ENCODE measurements around the gene TLE1.

DNA sequence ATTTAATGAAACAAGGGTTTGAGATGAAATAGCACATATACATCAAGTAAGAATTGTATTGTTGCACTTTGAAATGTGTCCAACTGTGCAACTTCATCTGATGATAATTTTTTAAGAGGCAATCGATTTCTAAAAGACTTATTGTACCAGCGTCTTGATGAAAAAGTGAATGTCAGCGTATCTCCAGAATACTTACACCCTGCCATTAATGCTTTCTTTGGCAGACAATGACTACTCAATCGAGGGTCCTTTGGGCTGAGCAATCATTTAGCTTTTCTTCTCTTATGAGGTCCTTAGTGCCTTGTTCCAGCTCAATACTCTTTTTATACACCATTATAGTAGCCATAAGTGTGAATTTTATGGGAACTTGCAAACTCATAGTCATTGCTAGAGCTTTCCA, 4.7 kb downstream of the TLE1 start:
- no peak for TF ChIP-seq POLR2A (IDR thresholded peaks at IDR 0.05; ENCODE audit: low read depth)
- TF ChIP-seq POLR2AphosphoS5 (IDR thresholded peaks at IDR 0.05), result no peak
- TF ChIP-seq, protein P1, sequence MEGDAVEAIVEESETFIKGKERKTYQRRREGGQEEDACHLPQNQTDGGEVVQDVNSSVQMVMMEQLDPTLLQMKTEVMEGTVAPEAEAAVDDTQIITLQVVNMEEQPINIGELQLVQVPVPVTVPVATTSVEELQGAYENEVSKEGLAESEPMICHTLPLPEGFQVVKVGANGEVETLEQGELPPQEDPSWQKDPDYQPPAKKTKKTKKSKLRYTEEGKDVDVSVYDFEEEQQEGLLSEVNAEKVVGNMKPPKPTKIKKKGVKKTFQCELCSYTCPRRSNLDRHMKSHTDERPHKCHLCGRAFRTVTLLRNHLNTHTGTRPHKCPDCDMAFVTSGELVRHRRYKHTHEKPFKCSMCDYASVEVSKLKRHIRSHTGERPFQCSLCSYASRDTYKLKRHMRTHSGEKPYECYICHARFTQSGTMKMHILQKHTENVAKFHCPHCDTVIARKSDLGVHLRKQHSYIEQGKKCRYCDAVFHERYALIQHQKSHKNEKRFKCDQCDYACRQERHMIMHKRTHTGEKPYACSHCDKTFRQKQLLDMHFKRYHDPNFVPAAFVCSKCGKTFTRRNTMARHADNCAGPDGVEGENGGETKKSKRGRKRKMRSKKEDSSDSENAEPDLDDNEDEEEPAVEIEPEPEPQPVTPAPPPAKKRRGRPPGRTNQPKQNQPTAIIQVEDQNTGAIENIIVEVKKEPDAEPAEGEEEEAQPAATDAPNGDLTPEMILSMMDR (IDR thresholded peaks at IDR 0.05), result no peak
- TF ChIP-seq EP300 (IDR thresholded peaks at IDR 0.05), result no peak
